Erythroblast (primary cell): ENCODE data around the gene PIK3AP1.

ENCODE experiments used
- GATA1 ChIP-seq: IDR thresholded peaks from 2 replicates; pipeline ENCODE4 v1.6.1; 2011; ENCODE audit warnings: low read depth, mild to moderate bottlenecking, control low read depth, low read length, moderate library complexity
- POLR2A ChIP-seq: IDR thresholded peaks from 2 replicates; pipeline ENCODE4 v1.6.1; 2011; ENCODE audit warnings: mild to moderate bottlenecking, low read length

GRCh38 chr10:96586419-96587263, 133.7 kb downstream of the PIK3AP1 start, which contains the start of gene TM9SF3:
- TF ChIP-seq POLR2A (peak; percentile 89), GATA1 (no peak)
